ENCODE data around the gene AHNAK.

Gene AHNAK, protein sequence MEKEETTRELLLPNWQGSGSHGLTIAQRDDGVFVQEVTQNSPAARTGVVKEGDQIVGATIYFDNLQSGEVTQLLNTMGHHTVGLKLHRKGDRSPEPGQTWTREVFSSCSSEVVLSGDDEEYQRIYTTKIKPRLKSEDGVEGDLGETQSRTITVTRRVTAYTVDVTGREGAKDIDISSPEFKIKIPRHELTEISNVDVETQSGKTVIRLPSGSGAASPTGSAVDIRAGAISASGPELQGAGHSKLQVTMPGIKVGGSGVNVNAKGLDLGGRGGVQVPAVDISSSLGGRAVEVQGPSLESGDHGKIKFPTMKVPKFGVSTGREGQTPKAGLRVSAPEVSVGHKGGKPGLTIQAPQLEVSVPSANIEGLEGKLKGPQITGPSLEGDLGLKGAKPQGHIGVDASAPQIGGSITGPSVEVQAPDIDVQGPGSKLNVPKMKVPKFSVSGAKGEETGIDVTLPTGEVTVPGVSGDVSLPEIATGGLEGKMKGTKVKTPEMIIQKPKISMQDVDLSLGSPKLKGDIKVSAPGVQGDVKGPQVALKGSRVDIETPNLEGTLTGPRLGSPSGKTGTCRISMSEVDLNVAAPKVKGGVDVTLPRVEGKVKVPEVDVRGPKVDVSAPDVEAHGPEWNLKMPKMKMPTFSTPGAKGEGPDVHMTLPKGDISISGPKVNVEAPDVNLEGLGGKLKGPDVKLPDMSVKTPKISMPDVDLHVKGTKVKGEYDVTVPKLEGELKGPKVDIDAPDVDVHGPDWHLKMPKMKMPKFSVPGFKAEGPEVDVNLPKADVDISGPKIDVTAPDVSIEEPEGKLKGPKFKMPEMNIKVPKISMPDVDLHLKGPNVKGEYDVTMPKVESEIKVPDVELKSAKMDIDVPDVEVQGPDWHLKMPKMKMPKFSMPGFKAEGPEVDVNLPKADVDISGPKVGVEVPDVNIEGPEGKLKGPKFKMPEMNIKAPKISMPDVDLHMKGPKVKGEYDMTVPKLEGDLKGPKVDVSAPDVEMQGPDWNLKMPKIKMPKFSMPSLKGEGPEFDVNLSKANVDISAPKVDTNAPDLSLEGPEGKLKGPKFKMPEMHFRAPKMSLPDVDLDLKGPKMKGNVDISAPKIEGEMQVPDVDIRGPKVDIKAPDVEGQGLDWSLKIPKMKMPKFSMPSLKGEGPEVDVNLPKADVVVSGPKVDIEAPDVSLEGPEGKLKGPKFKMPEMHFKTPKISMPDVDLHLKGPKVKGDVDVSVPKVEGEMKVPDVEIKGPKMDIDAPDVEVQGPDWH (N-terminal part only)

DNA sequence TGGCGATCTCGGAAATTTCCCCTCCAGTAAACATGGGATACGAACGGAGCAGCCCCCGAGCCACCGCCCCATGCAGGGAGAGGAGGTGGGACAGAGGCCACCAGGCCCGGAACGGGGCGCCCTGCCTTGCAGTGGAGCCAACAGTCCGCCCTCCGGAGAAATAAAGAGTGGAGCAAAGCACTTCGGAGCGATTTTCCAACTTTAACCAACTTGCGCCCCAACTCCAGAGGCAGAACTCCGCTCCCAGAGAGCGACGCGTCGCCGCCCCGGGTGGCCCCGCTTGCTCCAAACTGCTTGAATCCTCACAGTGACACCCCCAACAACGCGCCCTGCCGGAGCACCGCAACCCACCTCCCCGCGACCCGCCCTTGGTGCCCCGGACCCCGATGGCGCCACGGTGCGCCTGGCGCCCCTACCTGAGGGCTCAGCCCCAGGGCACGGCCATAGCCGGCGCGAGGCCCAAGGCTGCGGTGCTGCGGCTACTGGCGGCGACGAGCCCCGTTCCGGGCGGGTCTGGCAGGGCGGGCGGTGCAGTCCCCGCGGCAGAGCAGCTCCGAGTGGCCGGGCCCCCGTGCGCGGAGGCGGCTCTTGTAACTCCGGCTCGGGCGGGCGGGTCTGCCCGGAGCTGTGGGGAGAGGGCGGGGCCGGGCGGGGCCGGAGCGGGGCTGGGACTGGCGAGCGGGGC lies at the start of gene AHNAK:
TSS of gene AHNAK (minus strand) at position 563 of the 685 bp plus-strand sequence. CDS start 10,708 bp downstream, outside the sequence.
- Histone ChIP-seq H3K36me3 (ENCODE audit: control insufficient read depth in 2 of 2, insufficient read depth in 1 of 2, low read length in 2 of 2) (no peaks in the 10 kb centered on the region), H3K4me3 (ENCODE audit: low read depth, low read length) (peak within 1 kb of the TSS; percentile 76), H3K4me1 (ENCODE audit: control insufficient read depth, insufficient read depth, low read length) (no peaks in the 10 kb centered on the region; the same call in 1 of the 2 replicates), H3K27ac (ENCODE audit: extremely low read depth, low read depth, low read length) (peak within 1 kb of the TSS; percentile 72), H3K9me3 (ENCODE audit: control insufficient read depth, insufficient read depth, low read depth, low read length) (no peaks in the 10 kb centered on the region)
- CTCF ChIA-PET: interaction anchor here (0.6 to 5.1 kb wide), 4 partner anchors 13 to 224 kb away, joined by 3 to 68 read pairs (median 6); no protein-coding TSS in a partner anchor
- POLR2A ChIA-PET: interaction anchor here (0.7 to 4.8 kb wide), 11 partner anchors 9 to 309 kb away, joined by 3 to 53 read pairs (median 7); partner anchors contain the start of genes EEF1G, TUT1 and UQCC3
- no peak for TF ChIP-seq ZNF776 (tag by site-specific recombination; IDR thresholded peaks at IDR 0.05; ENCODE audit: borderline replicate concordance)
- TF ChIP-seq GLIS2 (tag by site-specific recombination; IDR thresholded peaks at IDR 0.05): peak; percentile 74
- peak; percentile 7; the same call in 1 of the 2 replicates for TF ChIP-seq ZNF335 (tag by site-specific recombination; conservative IDR thresholded peaks at IDR 0.05)
- TF ChIP-seq ZNF37A (tag by site-specific recombination; IDR thresholded peaks at IDR 0.05): no peak
- TF ChIP-seq, protein P1, sequence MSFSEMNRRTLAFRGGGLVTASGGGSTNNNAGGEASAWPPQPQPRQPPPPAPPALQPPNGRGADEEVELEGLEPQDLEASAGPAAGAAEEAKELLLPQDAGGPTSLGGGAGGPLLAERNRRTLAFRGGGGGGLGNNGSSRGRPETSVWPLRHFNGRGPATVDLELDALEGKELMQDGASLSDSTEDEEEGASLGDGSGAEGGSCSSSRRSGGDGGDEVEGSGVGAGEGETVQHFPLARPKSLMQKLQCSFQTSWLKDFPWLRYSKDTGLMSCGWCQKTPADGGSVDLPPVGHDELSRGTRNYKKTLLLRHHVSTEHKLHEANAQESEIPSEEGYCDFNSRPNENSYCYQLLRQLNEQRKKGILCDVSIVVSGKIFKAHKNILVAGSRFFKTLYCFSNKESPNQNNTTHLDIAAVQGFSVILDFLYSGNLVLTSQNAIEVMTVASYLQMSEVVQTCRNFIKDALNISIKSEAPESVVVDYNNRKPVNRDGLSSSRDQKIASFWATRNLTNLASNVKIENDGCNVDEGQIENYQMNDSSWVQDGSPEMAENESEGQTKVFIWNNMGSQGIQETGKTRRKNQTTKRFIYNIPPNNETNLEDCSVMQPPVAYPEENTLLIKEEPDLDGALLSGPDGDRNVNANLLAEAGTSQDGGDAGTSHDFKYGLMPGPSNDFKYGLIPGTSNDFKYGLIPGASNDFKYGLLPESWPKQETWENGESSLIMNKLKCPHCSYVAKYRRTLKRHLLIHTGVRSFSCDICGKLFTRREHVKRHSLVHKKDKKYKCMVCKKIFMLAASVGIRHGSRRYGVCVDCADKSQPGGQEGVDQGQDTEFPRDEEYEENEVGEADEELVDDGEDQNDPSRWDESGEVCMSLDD (tag by site-specific recombination; IDR thresholded peaks at IDR 0.05): peak; percentile 58
- TF ChIP-seq ZNF555 (tag by site-specific recombination; conservative IDR thresholded peaks at IDR 0.05): no peak
- peak; percentile 49; the same call in 1 of the 2 replicates for TF ChIP-seq ZSCAN30 (tag by site-specific recombination; IDR thresholded peaks at IDR 0.05)
- TF ChIP-seq, protein P2, sequence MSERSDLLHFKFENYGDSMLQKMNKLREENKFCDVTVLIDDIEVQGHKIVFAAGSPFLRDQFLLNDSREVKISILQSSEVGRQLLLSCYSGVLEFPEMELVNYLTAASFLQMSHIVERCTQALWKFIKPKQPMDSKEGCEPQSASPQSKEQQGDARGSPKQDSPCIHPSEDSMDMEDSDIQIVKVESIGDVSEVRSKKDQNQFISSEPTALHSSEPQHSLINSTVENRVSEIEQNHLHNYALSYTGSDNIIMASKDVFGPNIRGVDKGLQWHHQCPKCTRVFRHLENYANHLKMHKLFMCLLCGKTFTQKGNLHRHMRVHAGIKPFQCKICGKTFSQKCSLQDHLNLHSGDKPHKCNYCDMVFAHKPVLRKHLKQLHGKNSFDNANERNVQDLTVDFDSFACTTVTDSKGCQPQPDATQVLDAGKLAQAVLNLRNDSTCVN (tag by site-specific recombination; optimal IDR thresholded peaks at IDR 0.05): peak; percentile 57
- TF ChIP-seq ZBTB8A (tag by site-specific recombination; IDR thresholded peaks at IDR 0.05): peak; percentile 71
- TF ChIP-seq ZEB2 (tag by site-specific recombination; IDR thresholded peaks at IDR 0.05): no peak
- no peak for TF ChIP-seq ZNF114 (tag by site-specific recombination; IDR thresholded peaks at IDR 0.05)
- TF ChIP-seq ZIC2 (tag by site-specific recombination; IDR thresholded peaks at IDR 0.05): peak; percentile 23
- TF ChIP-seq, protein P3, sequence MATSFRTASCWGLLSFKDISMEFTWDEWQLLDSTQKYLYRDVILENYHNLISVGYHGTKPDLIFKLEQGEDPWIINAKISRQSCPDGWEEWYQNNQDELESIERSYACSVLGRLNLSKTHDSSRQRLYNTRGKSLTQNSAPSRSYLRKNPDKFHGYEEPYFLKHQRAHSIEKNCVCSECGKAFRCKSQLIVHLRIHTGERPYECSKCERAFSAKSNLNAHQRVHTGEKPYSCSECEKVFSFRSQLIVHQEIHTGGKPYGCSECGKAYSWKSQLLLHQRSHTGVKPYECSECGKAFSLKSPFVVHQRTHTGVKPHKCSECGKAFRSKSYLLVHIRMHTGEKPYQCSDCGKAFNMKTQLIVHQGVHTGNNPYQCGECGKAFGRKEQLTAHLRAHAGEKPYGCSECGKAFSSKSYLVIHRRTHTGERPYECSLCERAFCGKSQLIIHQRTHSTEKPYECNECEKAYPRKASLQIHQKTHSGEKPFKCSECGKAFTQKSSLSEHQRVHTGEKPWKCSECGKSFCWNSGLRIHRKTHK (tag by site-specific recombination; IDR thresholded peaks at IDR 0.05): no peak
- TF ChIP-seq ZNF596 (tag by site-specific recombination; IDR thresholded peaks at IDR 0.05): no peak
- TF ChIP-seq ZNF664 (tag by site-specific recombination; IDR thresholded peaks at IDR 0.05): no peak
- peak; percentile 58 for TF ChIP-seq KLF10 (tag by site-specific recombination; IDR thresholded peaks at IDR 0.05)
- TF ChIP-seq ZBTB20 (tag by site-specific recombination; IDR thresholded peaks at IDR 0.05): peak; percentile 64; the same call in 1 of the 2 replicates
- 0 out of 2 replicates have a peak, but pooled peaks have one; percentile 2 for TF ChIP-seq GLIS1 (tag by site-specific recombination; IDR thresholded peaks at IDR 0.05)
- 0 out of 2 replicates have a peak, but pooled peaks have one; percentile 15 for TF ChIP-seq ZNF600 (tag by site-specific recombination; IDR thresholded peaks at IDR 0.05)
- 0 out of 2 replicates have a peak, but pooled peaks have one; percentile 32 for TF ChIP-seq ZBTB48 (tag by site-specific recombination; IDR thresholded peaks at IDR 0.05)
- 0 out of 2 replicates have a peak, but pooled peaks have one; percentile 9 for TF ChIP-seq KLF9 (tag by site-specific recombination; IDR thresholded peaks at IDR 0.05; ENCODE audit: low read depth)
- TF ChIP-seq ZFHX2 (tag by site-specific recombination; conservative IDR thresholded peaks at IDR 0.05): 0 out of 2 replicates have a peak, but pooled peaks have one; percentile 6
- peak; percentile 92 for TF ChIP-seq ZNF341 (tag by site-specific recombination; IDR thresholded peaks at IDR 0.05; ENCODE audit: low read depth)
- no peak for TF ChIP-seq ZNF777 (tag by site-specific recombination; IDR thresholded peaks at IDR 0.05; ENCODE audit: borderline replicate concordance)

Data from HEK293 (cell line).